ENCODE measurements around the gene METTL15.

DNA sequence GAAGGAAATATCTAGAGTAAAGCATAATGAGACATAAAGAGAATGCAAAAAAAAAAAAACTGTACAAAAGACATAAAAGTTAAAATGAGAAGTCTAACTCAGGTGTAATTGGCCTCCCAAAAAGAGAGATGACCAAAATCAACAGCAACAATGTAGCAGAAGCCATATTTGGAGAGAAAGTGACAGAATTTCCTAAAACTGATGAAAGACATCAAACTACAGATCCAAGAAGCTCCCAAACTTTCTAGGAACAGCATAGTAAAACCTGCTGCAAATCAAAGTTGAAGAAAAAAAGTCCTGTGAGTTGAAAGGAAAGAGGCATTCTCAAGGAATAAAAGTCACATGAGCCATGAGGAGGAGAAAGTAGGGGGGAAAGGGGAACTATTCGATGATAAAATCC is 231.3 kb downstream of the METTL15 start:
- TF ChIP-seq POLR2A (IDR thresholded peaks at IDR 0.05): no peak
- TF ChIP-seq, protein P1, sequence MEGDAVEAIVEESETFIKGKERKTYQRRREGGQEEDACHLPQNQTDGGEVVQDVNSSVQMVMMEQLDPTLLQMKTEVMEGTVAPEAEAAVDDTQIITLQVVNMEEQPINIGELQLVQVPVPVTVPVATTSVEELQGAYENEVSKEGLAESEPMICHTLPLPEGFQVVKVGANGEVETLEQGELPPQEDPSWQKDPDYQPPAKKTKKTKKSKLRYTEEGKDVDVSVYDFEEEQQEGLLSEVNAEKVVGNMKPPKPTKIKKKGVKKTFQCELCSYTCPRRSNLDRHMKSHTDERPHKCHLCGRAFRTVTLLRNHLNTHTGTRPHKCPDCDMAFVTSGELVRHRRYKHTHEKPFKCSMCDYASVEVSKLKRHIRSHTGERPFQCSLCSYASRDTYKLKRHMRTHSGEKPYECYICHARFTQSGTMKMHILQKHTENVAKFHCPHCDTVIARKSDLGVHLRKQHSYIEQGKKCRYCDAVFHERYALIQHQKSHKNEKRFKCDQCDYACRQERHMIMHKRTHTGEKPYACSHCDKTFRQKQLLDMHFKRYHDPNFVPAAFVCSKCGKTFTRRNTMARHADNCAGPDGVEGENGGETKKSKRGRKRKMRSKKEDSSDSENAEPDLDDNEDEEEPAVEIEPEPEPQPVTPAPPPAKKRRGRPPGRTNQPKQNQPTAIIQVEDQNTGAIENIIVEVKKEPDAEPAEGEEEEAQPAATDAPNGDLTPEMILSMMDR (IDR thresholded peaks at IDR 0.05): no peak
